Measurements from ENCODE around the gene SCN3B. TPM values are rescaled to one million over a fixed set of nuclear protein-coding genes. Genes with fewer than 3 reads are reported as not detected.

SCN3B gene
- polyA plus RNA-seq, 1 donor, result 54.9 TPM

GRCh38 chr11:123653827-123654565 lies 428 bp downstream of the SCN3B start:
- DNase-seq (ENCODE audit: low read depth), result no peak

DNA sequence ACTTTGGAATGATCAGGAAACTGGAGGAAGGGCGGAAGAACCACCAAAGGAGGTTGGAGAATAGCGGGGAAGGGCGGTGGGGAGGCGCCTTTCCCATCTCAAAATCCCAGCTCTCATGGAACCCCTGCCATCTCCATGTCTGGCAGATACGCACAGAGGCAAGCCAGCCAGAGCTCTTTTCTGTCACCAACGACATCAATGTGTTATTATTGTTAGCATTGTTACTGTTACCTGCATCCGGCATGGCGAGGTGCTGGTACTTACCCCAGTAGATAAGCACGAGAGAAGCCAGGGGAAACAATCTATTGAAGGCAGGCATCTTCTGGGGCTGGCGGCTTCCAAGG lies 969 bp downstream of the SCN3B start:
- no peak for DNase-seq (ENCODE audit: low read depth)

DNA sequence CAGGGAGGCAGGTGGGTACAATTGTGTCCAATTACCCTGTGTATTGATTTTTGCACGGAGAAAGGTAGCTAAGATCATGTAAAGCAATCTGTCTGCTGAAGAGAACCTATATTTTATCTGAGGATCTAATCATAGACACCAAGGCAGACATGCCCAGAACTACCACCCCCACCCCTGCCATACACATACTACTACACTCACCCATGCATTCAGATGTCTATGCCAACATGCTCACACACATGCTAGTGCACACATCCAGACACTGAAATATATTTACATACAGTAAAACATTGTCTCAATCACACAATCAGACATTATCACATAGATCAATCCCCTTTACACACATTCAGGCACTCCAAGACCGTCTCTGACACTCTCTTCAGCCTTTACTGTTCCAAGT lies 1.8 kb downstream of the SCN3B start:
- no peak for DNase-seq (ENCODE audit: low read depth)

DNA sequence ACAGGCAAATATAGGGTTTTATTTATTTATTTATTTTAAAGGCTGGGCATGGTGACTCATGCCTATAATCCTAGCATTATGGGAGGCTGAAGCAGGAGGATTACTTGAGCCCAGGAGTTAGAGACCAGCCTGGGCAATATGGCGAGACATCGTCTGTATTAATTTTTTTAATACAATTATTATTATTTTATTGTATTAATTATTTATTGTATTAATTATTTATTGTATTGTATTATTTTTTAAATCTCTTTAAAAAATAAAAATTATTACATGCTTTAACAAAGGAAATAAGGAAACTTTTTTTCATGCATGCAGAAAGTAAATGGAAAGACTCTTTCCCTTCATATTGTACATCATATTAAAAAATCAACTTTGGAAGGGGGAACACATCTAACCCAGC lies 3.5 kb downstream of the SCN3B start:
- no peak for DNase-seq (ENCODE audit: low read depth)

- no peak for DNase-seq (ENCODE audit: low read depth)
Measured at GRCh38 chr11:123645286-123645975, 9.0 kb downstream of the SCN3B start.

- DNase-seq (ENCODE audit: low read depth), result no peak
Measured at GRCh38 chr11:123642435-123642834, 12.0 kb downstream of the SCN3B start.

DNA sequence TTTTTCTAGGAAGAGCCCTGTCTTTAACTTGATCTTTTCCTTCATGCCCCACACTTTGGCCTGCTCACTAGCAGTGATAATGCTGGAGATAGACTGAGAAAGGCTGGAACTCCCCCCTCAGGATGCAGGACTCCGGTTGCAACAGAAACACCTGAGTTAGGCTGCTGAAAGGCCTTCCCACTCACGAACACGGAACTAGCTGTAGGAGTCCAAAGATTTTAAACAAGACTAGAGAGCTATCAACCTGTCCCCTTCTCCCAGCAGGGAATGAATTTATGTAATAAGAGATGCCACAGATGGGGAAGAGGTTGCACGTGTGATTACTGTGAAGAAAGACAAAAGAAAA lies 13.0 kb downstream of the SCN3B start:
- no peak for DNase-seq (ENCODE audit: low read depth)

DNA sequence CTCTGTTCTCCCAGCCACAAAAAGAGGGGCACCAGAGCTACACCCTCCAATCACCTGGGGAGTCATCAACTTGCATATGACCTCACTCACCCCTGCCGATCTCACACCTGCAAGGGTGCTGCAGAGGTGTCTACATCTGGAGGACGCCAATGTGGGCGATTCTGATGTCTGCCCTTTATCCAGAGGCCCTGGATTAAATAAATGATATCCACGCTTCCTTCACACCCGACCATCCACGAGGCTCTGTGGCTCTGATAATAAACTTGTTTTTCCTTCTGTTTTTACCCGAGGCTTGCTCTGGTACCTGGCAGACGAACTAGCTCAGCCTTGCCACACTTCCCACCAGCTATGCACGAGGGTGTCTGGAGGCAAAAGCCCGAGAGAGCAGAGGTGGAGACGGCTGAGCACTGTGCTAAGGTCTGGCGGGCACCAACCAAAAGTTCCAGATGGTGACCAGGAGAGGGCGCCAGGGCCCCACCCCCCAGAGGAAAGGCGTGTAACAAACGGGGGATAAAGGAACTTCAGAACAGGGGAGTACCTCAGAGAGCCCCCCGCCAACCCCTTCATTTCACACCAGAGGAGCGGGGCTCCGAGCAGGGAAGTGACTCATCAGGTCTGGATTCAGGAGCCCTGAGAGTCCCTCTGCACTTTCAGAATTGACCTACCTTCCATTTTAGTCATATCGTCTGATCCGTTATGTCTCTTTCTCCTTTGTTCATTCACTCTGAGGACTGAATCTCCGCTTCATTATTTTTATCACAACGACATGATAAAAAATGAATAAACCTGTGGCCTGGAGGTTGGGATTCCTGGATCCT lies 13.5 kb downstream of the SCN3B start:
- DNase-seq (ENCODE audit: low read depth), result no peak

DNA sequence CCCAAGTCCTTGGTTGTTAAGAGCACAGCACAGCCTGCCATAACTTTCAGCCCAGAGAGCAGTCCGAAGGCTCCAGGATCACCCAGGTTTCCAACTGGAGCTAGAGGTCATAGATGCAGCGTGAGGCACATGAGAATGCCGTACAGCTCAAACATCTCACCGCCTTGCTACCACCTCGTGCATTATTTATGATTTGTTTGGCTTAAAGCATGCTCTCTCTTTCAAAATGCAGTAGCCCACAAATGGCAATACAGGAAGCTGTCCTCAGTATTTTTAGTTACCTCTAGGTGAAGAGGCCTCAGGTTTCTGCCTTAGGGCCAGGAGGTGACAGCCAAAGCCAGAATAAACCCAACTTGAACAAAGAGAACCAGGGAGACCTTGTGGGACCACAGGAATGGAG lies 14.4 kb downstream of the SCN3B start:
- no peak for DNase-seq (ENCODE audit: low read depth)

DNA sequence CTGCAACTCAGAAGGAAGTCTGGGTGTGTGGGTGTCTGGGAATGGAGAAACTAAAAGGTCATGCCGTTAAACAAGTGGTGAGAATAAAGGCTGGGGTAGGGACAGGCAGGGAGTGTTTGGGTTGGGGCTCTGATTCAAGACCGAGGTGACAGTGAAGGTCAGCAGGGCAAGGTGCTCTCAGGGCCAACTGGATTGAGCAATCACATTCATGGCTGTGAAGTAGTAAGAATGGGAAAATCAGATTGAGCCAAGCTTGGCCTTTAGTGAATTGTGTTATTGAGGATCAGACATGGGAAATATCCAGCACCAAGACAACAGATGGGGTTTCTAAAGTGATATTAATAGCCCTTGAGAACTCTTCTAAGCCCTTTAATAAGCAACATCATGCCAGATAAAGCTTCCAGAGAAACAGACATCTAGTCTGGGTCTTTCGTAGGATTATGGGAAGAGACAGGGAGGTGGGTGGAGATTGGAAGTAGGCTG lies 24.3 kb downstream of the SCN3B start:
- no peak for DNase-seq (ENCODE audit: low read depth)

- DNase-seq (ENCODE audit: low read depth), result peak; percentile 13
Measured at GRCh38 chr11:123628936-123629683, 25.3 kb downstream of the SCN3B start.

DNA sequence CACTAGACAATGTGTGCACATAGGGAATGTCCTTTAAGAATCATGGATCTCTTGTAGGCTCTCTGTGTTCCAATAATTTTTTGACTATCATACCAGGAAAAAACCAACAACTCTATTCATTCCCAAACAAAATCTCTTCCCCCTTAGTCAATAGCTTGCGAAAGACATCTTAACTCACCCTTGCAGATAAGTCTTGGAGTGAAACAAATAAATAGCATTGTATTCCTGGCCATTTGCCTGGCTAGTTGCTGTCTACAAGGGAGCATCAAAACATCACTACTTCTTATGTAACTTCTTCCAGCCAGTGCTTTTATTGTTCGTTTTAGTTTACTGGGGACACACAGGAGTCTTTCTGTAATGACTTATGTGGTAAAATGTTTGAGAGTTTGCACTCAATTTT lies 29.4 kb downstream of the SCN3B start:
- no peak for DNase-seq (ENCODE audit: low read depth)

GRCh38 chr11:123622576-123622975 lies 31.8 kb downstream of the SCN3B start:
- DNase-seq (ENCODE audit: low read depth), result no peak

- no peak for DNase-seq (ENCODE audit: low read depth)
Measured at GRCh38 chr11:123616505-123617198, 37.8 kb downstream of the SCN3B start.

GRCh38 chr11:123611698-123612097 lies 42.7 kb downstream of the SCN3B start:
- DNase-seq (ENCODE audit: low read depth), result no peak

DNA sequence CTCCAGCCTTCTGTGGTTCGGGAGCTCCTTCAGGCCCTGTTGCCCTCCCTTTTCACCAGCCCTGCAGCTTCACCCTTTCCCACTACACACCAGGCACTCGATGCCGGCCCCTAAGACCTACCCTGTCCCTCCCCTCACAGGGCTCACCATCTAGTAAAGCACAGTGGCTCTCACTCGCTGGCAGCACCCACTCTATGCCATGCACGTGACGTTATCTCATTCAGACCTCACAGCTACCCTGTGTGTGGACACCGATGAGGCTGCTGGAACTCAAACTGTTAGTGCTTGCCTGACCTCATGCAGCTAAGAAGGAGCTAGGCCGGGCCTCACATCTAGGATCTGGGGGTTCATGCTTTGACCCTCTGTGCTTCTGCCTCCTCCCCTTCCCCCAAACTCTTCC lies 45.5 kb downstream of the SCN3B start:
- no peak for DNase-seq (ENCODE audit: low read depth)

DNA sequence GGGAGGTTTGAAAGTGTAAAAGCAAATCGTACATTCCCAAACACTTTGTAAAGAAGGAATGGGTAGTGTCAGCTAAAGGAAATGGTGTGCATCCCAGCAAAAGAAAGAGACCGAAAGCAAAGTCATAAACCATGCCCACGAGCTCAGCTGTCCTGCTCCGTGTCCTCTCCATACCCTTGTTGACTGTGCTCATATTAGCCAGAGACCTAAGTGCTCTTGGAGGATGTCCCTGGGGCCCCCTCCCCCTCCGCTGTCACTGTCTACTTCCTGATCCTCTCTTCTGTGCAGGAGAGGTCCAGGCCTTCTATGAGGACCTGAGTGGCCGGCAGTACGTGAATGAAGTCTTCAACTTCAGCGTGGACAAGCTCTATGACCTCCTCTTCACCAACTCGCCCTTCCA lies 46.1 kb downstream of the SCN3B start:
- DNase-seq (ENCODE audit: low read depth), result no peak

DNA sequence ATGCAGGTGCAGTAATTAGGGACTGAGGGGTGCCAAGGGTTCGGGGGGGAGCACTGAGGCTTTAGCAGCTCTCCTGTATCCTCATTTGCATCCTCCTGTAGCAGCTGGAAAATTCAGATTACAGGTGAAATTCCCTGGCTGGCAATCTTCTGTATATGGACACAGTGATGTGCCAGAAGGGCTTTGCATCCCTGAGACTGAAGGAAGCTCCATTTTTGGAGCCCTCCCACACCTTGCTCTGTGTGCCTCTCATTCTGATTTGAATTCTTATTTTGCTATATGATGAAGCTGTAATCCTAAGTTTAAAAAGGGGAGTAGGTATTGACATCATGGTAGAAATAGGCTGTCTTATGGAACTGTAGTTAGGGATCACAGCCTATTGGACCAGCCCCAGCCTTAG lies 46.6 kb downstream of the SCN3B start:
- no peak for DNase-seq (ENCODE audit: low read depth)

DNA sequence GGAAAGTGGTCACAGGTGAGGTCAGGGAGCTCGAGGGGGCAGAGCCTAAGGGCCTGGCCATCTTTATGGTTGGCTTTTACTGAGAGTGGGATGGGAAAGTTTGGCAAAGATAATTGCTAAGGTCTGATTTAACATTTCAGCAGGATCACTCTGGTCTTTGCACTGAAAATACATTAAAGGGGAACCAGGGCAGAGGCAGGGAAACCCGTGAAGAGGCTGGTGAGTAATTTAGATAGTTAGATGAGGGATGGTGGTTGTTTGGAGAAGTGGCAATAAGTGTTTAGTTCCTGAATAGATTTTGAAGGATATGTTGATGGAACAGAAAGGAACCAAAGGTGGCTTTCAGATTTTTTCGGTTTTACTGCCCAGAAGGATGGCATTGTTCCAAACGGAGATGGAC lies 50.8 kb downstream of the SCN3B start:
- no peak for DNase-seq (ENCODE audit: low read depth)

DNA sequence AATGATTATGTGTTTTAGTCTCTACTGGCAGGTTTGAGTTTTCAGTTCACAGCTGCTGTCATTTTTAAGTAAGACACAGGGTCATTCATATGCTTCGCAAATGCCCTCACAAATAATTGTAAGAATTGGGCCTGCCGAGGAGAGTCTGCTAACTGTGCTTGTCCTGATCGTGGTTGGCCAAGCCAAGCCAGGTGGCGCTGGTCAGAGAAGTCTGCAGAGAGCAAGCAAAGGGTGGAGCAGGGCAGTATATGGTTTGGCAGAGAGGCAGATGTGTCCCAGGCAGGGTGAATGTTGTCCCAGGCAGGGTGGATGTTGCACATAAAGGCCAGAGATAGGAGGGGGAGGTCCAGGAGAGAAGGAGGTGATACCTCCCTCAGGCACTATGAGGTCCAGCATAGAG lies 52.7 kb downstream of the SCN3B start:
- DNase-seq (ENCODE audit: low read depth), result no peak

GRCh38 chr11:123601136-123601535 lies 53.3 kb downstream of the SCN3B start:
- no peak for DNase-seq (ENCODE audit: low read depth)
